Natural killer cell treated with Interleukin-12 subunit alpha and Interleukin-12 subunit beta and Interleukin-15 and Interleukin-18, amount 100 ng/mL, for 72 hours (primary cell): ENCODE data around the gene PPM1L. TPM values are rescaled to one million over a fixed set of nuclear protein-coding genes. Genes with fewer than 3 reads are reported as not detected.
"Not testable (repeated sequence)": the region's sequence is repeated elsewhere in the genome, so short reads cannot be mapped to it uniquely, and the experiment has no call there.

Experiments used
- ATAC-seq, 2 donors: fragments of 150-1000 bp; cut with Tn5 transposase in 1 of 2; sonication (Bioruptor Pico), chemical (Tn5 transposase) in 1 of 2; 2 replicates each; pipeline ENCODE4 v1.10.0; 2021
- DNase-seq: peaks from one replicate; pipeline ENCODE4 v3.0.0; 2022; ENCODE audit warnings: low spot score
- H3K27ac Mint-ChIP-seq, 2 donors: 1 replicate in 1 of 2; 2 replicates in 1 of 2; pipeline ENCODE4 v1.8.0; 2022; ENCODE audit warnings: mixed read lengths in 2 of 2, mild to moderate bottlenecking in 1 of 2, moderate library complexity in 1 of 2
- H3K27me3 Mint-ChIP-seq, 2 donors: 1 replicate in 1 of 2; 2 replicates in 1 of 2; pipeline ENCODE4 v1.8.0; 2022; ENCODE audit warnings: mixed read lengths in 2 of 2
- H3K36me3 Mint-ChIP-seq: one replicate; pipeline ENCODE4 v1.8.0; 2022; ENCODE audit warnings: mixed read lengths
- H3K4me1 Mint-ChIP-seq, 2 donors: 1 replicate in 1 of 2; 2 replicates in 1 of 2; pipeline ENCODE4 v1.8.0; 2022; ENCODE audit warnings: low read depth in 2 of 2, mixed read lengths in 2 of 2, mild to moderate bottlenecking in 1 of 2
- H3K4me3 Mint-ChIP-seq: one replicate; pipeline ENCODE4 v1.8.0; 2022; ENCODE audit warnings: mixed read lengths
- H3K9me3 Mint-ChIP-seq: 2 replicates; pipeline ENCODE4 v1.8.0; 2022; ENCODE audit warnings: mixed read lengths
- total RNA-seq, 2 donors: library from RNA; stranded (reverse); gene quantifications; one replicate each; pipeline ENCODE4 v1.2.3, GENCODE V29; 2022

PPM1L gene
- total RNA-seq, 2 donors from 2014 or later: 14.9 to 15.2 TPM

- no peaks in the 10 kb centered on the region for H3K9me3 Mint-ChIP-seq
- no peak overlapping the region for H3K4me3 Mint-ChIP-seq
- H3K36me3 Mint-ChIP-seq: no peaks in the 10 kb centered on the region
- no peaks in the 10 kb centered on the region for H3K27me3 Mint-ChIP-seq
- H3K27ac Mint-ChIP-seq: no peak overlapping the region
- DNase-seq (no peak), ATAC-seq (no peak)
- H3K4me1 Mint-ChIP-seq: peaks cover 14 to 16% of the 10 kb centered on the region in 2 donors
These were observed 194.9 kb downstream of the PPM1L start for GRCh38 chr3:160950954-160951353.

DNA sequence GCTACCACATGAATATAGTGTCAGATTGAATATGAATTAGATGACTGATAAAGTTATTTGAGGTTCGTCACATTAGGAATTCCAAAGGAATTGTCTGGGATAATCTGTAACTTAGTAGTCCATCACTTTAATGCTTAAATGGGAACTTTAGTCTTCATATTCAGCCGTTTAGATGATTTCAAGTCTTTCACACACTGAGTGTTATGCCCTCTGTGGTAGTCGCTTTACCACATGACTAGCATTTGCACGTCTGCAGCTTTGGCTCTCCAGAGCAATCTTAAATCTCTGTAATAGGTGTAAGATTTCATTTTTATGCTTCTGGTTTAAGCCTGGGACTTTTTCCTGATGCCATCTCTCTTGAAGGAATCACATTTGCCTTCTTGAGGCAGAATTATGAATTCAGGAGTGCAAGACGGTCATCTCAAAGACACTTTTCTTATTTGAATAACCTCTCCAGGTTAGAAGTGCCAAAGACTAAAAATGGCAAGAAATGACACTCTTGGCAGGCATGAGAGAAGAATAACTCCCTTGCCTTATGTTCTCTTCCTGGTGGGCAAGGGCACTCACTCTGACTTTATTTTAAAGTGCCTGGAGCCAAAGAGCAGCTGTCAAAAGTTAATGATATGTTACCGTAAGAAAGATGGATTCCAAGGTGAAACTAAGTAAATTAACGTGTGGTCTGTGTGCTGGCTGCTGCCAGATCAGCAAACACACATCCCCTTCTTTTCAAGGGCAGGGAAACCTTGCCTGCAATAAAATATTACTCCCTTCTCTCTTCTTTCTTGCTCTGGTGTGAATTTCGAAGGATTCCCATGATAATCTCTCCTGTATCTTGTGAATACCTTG, 195.8 kb downstream of the PPM1L start:
- no peak overlapping the region for H3K27ac Mint-ChIP-seq
- no peaks in the 10 kb centered on the region for H3K9me3 Mint-ChIP-seq
- H3K36me3 Mint-ChIP-seq: no peaks in the 10 kb centered on the region
- no peak for ATAC-seq
- no peak overlapping the region for H3K4me3 Mint-ChIP-seq
- DNase-seq: no peak
- no peaks in the 10 kb centered on the region for H3K27me3 Mint-ChIP-seq
- H3K4me1 Mint-ChIP-seq: peaks cover 14 to 16% of the 10 kb centered on the region in 2 donors

DNA sequence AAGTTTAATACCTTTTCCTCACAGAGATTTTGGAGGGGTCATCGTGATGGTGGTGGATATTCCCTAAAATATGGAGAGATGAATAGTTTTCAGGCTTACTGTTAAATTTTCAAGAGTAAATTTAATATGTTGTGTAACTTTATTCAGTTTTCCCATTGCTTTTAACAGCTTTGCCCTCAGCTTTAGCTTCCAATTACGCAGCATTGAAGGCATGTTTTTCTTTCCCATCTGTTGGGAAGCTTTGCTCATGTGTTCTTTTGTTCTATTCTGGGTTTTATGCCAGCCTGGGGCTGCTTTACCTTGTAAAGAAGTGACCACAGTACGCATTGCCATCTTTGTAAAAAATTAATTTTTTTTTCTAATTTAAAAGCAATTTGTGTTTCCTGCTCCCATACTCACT, 197.7 kb downstream of the PPM1L start:
- Mint-ChIP-seq H3K36me3 (no peaks in the 10 kb centered on the region), H3K4me1 (peaks cover 14 to 16% of the 10 kb centered on the region in 2 donors), H3K27ac (no peak overlapping the region), H3K27me3 (no peaks in the 10 kb centered on the region), H3K4me3 (no peak overlapping the region), H3K9me3 (no peaks in the 10 kb centered on the region)
- DNase-seq (no peak), ATAC-seq (no peak)

GRCh38 chr3:160956785-160957184, 200.8 kb downstream of the PPM1L start:
- H3K4me1 Mint-ChIP-seq: peaks cover 0 to 3% of the 10 kb centered on the region in 2 donors
- H3K36me3 Mint-ChIP-seq: no peaks in the 10 kb centered on the region
- H3K27me3 Mint-ChIP-seq: no peaks in the 10 kb centered on the region
- ATAC-seq (peak; percentile 60 to 67), DNase-seq (no peak)
- no peak overlapping the region for H3K4me3 Mint-ChIP-seq
- no peak overlapping the region for H3K27ac Mint-ChIP-seq
- H3K9me3 Mint-ChIP-seq: no peaks in the 10 kb centered on the region

- Mint-ChIP-seq H3K27me3 (no peaks in the 10 kb centered on the region), H3K36me3 (no peaks in the 10 kb centered on the region), H3K4me3 (no peak overlapping the region), H3K27ac (no peak overlapping the region), H3K9me3 (no peaks in the 10 kb centered on the region), H3K4me1 (no peaks in the 10 kb centered on the region)
- no peak for ATAC-seq
- no peak for DNase-seq
These were observed 204.5 kb downstream of the PPM1L start for GRCh38 chr3:160960568-160960967.

GRCh38 chr3:160963949-160964348, 207.9 kb downstream of the PPM1L start:
- ATAC-seq (no peak), DNase-seq (no peak)
- Mint-ChIP-seq H3K36me3 (no peaks in the 10 kb centered on the region), H3K4me3 (no peak overlapping the region), H3K4me1 (no peaks in the 10 kb centered on the region), H3K27ac (no peak overlapping the region), H3K9me3 (no peaks in the 10 kb centered on the region), H3K27me3 (no peaks in the 10 kb centered on the region)

DNA sequence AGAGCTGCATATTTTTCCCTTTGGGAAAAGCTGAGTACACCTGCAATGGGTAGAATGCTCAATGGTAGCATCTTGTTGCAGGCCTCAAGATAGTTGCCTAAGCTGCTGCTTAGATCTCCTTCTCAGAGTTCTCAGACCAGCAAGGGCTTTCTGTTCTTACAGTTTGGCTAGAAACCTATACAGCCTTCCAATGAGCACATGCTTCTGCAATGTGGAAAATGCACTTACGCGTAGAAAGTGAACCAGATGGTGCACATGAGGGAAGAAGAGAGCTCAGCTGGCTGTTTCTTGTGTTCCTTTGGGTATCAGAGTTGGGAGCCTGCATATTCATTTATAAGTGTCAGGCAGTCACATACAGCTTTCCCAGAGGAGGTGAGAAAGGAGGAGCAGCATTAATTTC, 212.7 kb downstream of the PPM1L start:
- Mint-ChIP-seq H3K9me3 (no peaks in the 10 kb centered on the region), H3K27me3 (no peaks in the 10 kb centered on the region), H3K27ac (no peak overlapping the region), H3K36me3 (no peaks in the 10 kb centered on the region), H3K4me1 (peaks cover 14 to 16% of the 10 kb centered on the region in 2 donors), H3K4me3 (no peak overlapping the region)
- ATAC-seq (no peak), DNase-seq (no peak)

- peak overlapping the region; percentile 5 for H3K4me3 Mint-ChIP-seq
- DNase-seq (no peak), ATAC-seq (no peak)
- no peaks in the 10 kb centered on the region for H3K27me3 Mint-ChIP-seq
- H3K4me1 Mint-ChIP-seq: peaks cover 24 to 26% of the 10 kb centered on the region in 2 donors
- H3K27ac Mint-ChIP-seq: peak overlapping the region in 1 of 2 donors; percentile 62
- peaks cover 5% of the 10 kb centered on the region for H3K36me3 Mint-ChIP-seq
- no peaks in the 10 kb centered on the region for H3K9me3 Mint-ChIP-seq
These were observed 217.2 kb downstream of the PPM1L start for GRCh38 chr3:160973067-160973809.

DNA sequence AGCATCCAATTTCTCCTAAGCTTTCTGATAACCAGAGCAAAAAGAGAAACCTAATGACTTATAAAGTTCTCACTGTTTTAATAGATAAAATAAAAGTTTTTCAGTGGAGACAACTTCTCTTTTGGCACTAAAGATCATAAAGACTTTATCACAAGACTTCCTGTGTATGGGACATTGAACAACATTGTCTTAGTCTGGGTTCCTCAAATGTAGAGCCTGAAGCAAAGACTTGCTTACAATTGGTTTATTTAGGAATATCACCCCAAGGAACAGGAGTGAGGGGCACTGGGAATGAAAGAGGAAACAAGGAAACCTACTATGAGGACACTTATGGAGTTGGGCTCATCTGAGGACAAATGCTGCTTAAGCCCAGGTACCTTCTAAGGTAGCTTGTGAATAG, 221.7 kb downstream of the PPM1L start:
- no peak for ATAC-seq
- H3K36me3 Mint-ChIP-seq: peaks cover 14% of the 10 kb centered on the region
- peak overlapping the region in 1 of 2 donors; percentile 78 for H3K27ac Mint-ChIP-seq
- peaks cover 47 to 57% of the 10 kb centered on the region in 2 donors for H3K4me1 Mint-ChIP-seq
- no peak for DNase-seq
- H3K27me3 Mint-ChIP-seq: no peaks in the 10 kb centered on the region
- no peaks in the 10 kb centered on the region for H3K9me3 Mint-ChIP-seq
- no peak overlapping the region for H3K4me3 Mint-ChIP-seq

- Mint-ChIP-seq H3K9me3 (no peaks in the 10 kb centered on the region), H3K27me3 (no peaks in the 10 kb centered on the region), H3K4me1 (peaks cover 39 to 51% of the 10 kb centered on the region in 2 donors), H3K36me3 (peaks cover 14% of the 10 kb centered on the region), H3K27ac (peak overlapping the region; percentile 86 to 99), H3K4me3 (peak overlapping the region; percentile 88)
- DNase-seq (no peak), ATAC-seq (peak; percentile 63 to 71)
These were observed 224.7 kb downstream of the PPM1L start for GRCh38 chr3:160980740-160981139.

DNA sequence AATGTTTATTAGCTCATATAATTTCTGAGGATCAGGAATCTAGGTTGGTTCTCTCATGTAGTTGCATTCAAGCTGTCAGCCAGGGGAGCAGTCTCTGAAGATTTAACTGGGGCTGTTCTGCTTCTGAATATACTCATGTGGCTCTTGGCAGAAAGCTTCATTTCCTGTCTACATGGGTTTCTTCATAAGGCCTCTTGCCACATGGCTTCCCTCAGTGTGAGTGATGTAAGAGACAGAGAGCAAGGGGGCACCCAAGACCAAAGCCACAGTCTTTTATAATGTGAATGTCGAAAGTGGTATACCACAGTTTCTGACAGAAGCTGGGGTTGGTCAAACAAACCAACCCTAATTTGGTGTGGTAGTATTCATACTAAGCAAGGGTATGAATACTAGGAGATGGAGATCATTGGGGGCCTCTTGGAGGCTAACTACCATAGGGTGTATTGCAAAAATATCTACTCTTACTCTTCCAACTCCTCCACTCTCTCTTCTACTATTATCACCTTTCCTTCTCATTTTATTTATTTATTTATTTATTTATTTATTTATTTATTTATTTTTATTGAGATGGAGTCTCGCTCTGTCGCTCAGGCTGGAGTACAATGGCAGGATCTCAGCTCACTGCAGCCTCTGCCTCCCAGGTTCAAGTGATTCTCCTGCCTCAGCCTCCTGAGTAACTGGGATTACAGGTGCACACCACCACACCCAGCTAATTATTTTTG, 225.3 kb downstream of the PPM1L start:
- peaks cover 41 to 51% of the 10 kb centered on the region in 2 donors for H3K4me1 Mint-ChIP-seq
- H3K27me3 Mint-ChIP-seq: no peaks in the 10 kb centered on the region
- peak overlapping the region; percentile 88 for H3K4me3 Mint-ChIP-seq
- H3K36me3 Mint-ChIP-seq: peaks cover 14% of the 10 kb centered on the region
- peak overlapping the region; percentile 86 to 99 for H3K27ac Mint-ChIP-seq
- DNase-seq: peak; percentile 82
- peak; percentile 95 to 96 for ATAC-seq
- H3K9me3 Mint-ChIP-seq: no peaks in the 10 kb centered on the region

DNA sequence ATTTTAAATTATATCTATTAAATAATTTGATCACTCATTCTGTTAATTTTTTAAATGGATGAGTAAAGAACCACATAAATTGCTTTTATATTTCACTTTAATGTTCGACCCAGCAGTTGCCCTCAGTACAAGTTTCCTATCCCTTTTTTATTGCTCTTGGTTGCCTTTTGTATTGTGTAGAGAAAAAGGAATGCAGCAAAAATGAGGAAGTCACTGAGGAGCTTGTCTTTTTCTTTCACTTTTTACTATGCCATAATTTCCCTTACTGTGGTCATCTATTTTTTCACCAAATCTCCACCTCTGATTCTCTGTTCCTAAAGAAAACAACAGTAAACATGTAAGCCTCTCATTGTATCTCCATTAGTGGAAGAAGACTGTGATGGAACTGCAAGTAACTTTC, 226.5 kb downstream of the PPM1L start:
- Mint-ChIP-seq H3K27me3 (no peaks in the 10 kb centered on the region), H3K9me3 (no peaks in the 10 kb centered on the region), H3K36me3 (peaks cover 9% of the 10 kb centered on the region), H3K4me1 (peaks cover 42 to 44% of the 10 kb centered on the region in 2 donors), H3K27ac (peak overlapping the region; percentile 25 to 34), H3K4me3 (peak overlapping the region; percentile 47)
- no peak for ATAC-seq
- no peak for DNase-seq

GRCh38 chr3:160983900-160984299, 227.9 kb downstream of the PPM1L start:
- not testable (repeated sequence) for ATAC-seq, H3K4me3 Mint-ChIP-seq, H3K27ac Mint-ChIP-seq, DNase-seq, H3K9me3 Mint-ChIP-seq, H3K36me3 Mint-ChIP-seq, H3K27me3 Mint-ChIP-seq
- peaks cover 37 to 40% of the 10 kb centered on the region in 2 donors for H3K4me1 Mint-ChIP-seq
